ENCODE measurements around the gene KLHDC8B. TPM values are rescaled to one million over a fixed set of nuclear protein-coding genes. Genes with fewer than 3 reads are reported as not detected.

The KLHDC8B gene
- total RNA-seq, 1 donor: 16.6 TPM

- H3K4me1 ChIP-seq (ENCODE audit: insufficient read depth, low read length): no peaks in the 10 kb centered on the region
- TF ChIP-seq CTCF (IDR thresholded peaks at IDR 0.05; ENCODE audit: extremely low read depth, low read depth, low read length): peak; percentile 34
- H3K36me3 ChIP-seq (ENCODE audit: insufficient read depth, low read length): peaks cover 6% of the 10 kb centered on the region
- no peak overlapping the region for H3K4me3 ChIP-seq (ENCODE audit: insufficient read depth, low read length)
- H3K27me3 ChIP-seq (ENCODE audit: insufficient read depth, low read length): no peaks in the 10 kb centered on the region
- peaks cover 2% of the 10 kb centered on the region for H3K79me2 ChIP-seq (ENCODE audit: insufficient read depth, low read length)
- no peak overlapping the region for H3K4me2 ChIP-seq (ENCODE audit: insufficient read depth, low read length)
- H4K20me1 ChIP-seq (ENCODE audit: insufficient read depth, low read length): peaks cover 6% of the 10 kb centered on the region
- H2AFZ ChIP-seq (ENCODE audit: low read length): no peak overlapping the region
- no peak overlapping the region for H3K27ac ChIP-seq (ENCODE audit: low read depth, low read length)
- peak; percentile 55 for DNase-seq (ENCODE audit: insufficient read length, low spot score, missing footprints)
- H3K9me3 ChIP-seq (ENCODE audit: low read depth, low read length): no peaks in the 10 kb centered on the region
These were observed 13.2 kb upstream of the KLHDC8B start for GRCh38 chr3:49158103-49158709.

GRCh38 chr3:49158792-49159191 lies 12.6 kb upstream of the KLHDC8B start:
- Histone ChIP-seq H3K4me2 (ENCODE audit: insufficient read depth, low read length) (no peak overlapping the region), H3K4me1 (ENCODE audit: insufficient read depth, low read length) (no peaks in the 10 kb centered on the region), H3K9me3 (ENCODE audit: low read depth, low read length) (no peaks in the 10 kb centered on the region), H3K4me3 (ENCODE audit: insufficient read depth, low read length) (no peak overlapping the region), H2AFZ (ENCODE audit: low read length) (no peak overlapping the region), H3K27ac (ENCODE audit: low read depth, low read length) (no peak overlapping the region), H3K27me3 (ENCODE audit: insufficient read depth, low read length) (no peaks in the 10 kb centered on the region), H4K20me1 (ENCODE audit: insufficient read depth, low read length) (peaks cover 6% of the 10 kb centered on the region), H3K36me3 (ENCODE audit: insufficient read depth, low read length) (peaks cover 12% of the 10 kb centered on the region), H3K79me2 (ENCODE audit: insufficient read depth, low read length) (peaks cover 5% of the 10 kb centered on the region)
- TF ChIP-seq CTCF (IDR thresholded peaks at IDR 0.05; ENCODE audit: extremely low read depth, low read depth, low read length): no peak
- DNase-seq (ENCODE audit: insufficient read length, low spot score, missing footprints): peak; percentile 49

- H3K4me1 ChIP-seq (ENCODE audit: insufficient read depth, low read length): peaks cover 9% of the 10 kb centered on the region
- TF ChIP-seq CTCF (IDR thresholded peaks at IDR 0.05; ENCODE audit: extremely low read depth, low read depth, low read length): no peak
- peak; percentile 60 for DNase-seq (ENCODE audit: insufficient read length, low spot score, missing footprints)
- peaks cover 13% of the 10 kb centered on the region for H4K20me1 ChIP-seq (ENCODE audit: insufficient read depth, low read length)
- no peak overlapping the region for H2AFZ ChIP-seq (ENCODE audit: low read length)
- no peak overlapping the region for H3K4me3 ChIP-seq (ENCODE audit: insufficient read depth, low read length)
- H3K9me3 ChIP-seq (ENCODE audit: low read depth, low read length): no peaks in the 10 kb centered on the region
- peaks cover 16% of the 10 kb centered on the region for H3K36me3 ChIP-seq (ENCODE audit: insufficient read depth, low read length)
- peaks cover 28% of the 10 kb centered on the region for H3K79me2 ChIP-seq (ENCODE audit: insufficient read depth, low read length)
- no peaks in the 10 kb centered on the region for H3K27me3 ChIP-seq (ENCODE audit: insufficient read depth, low read length)
- no peak overlapping the region for H3K27ac ChIP-seq (ENCODE audit: low read depth, low read length)
- no peak overlapping the region for H3K4me2 ChIP-seq (ENCODE audit: insufficient read depth, low read length)
These were observed 10.2 kb upstream of the KLHDC8B start for GRCh38 chr3:49161197-49161596.

GRCh38 chr3:49161808-49162530 lies 9.4 kb upstream of the KLHDC8B start:
- Histone ChIP-seq H2AFZ (ENCODE audit: low read length) (no peak overlapping the region), H3K4me3 (ENCODE audit: insufficient read depth, low read length) (no peak overlapping the region), H3K27ac (ENCODE audit: low read depth, low read length) (no peak overlapping the region), H3K27me3 (ENCODE audit: insufficient read depth, low read length) (no peaks in the 10 kb centered on the region), H4K20me1 (ENCODE audit: insufficient read depth, low read length) (peaks cover 13% of the 10 kb centered on the region), H3K9me3 (ENCODE audit: low read depth, low read length) (no peaks in the 10 kb centered on the region), H3K4me1 (ENCODE audit: insufficient read depth, low read length) (peaks cover 14% of the 10 kb centered on the region), H3K79me2 (ENCODE audit: insufficient read depth, low read length) (peaks cover 33% of the 10 kb centered on the region), H3K4me2 (ENCODE audit: insufficient read depth, low read length) (no peak overlapping the region), H3K36me3 (ENCODE audit: insufficient read depth, low read length) (peaks cover 16% of the 10 kb centered on the region)
- DNase-seq (ENCODE audit: insufficient read length, low spot score, missing footprints): peak; percentile 56
- TF ChIP-seq CTCF (IDR thresholded peaks at IDR 0.05; ENCODE audit: extremely low read depth, low read depth, low read length): no peak
